Head of caudate nucleus (tissue), 42 donors: ENCODE measurements around the gene MUC4.
A peak's percentile ranks its signal among the peaks of the same experiment; 100 is the strongest.
"Not testable (repeated sequence)": the region's sequence is repeated elsewhere in the genome, so short reads cannot be mapped to it uniquely, and the experiment has no call there.

Source experiments
- DNase-seq, 42 donors: peaks; one replicate each; pipeline versions ENCODE4 v3.0.0 to v3.0.0-alpha.2; 2020 to 2021; ENCODE audit warnings: mixed read lengths in 7 of 42
- intact Hi-C: fragments of 100-400 bp; cut with DNase I; formaldehyde crosslinking; loops from one replicate; pipeline ENCODE4 v1.15.0; 2022

The MUC4 gene

GRCh38 chr3:195755391-195755790, 56.3 kb downstream of the MUC4 start:
- intact Hi-C loops, result no loop called here
- DNase-seq, result no peak

- intact Hi-C loops, result no loop called here
These were observed 56.8 kb downstream of the MUC4 start for GRCh38 chr3:195754906-195755305.

GRCh38 chr3:195754141-195754540, 57.6 kb downstream of the MUC4 start:
- DNase-seq, result no peak
- intact Hi-C loops, result no loop called here

More at GRCh38 chr3:195754906-195755305, 56.8 kb downstream of the MUC4 start:
- DNase-seq, result no peak

GRCh38 chr3:195753581-195753980, 58.1 kb downstream of the MUC4 start:
- intact Hi-C loops, result no loop called here
- no peak for DNase-seq

GRCh38 chr3:195752546-195753331, 59.0 kb downstream of the MUC4 start:
- DNase-seq, result no peak
- intact Hi-C loops, result no loop called here

GRCh38 chr3:195752066-195752465, 59.7 kb downstream of the MUC4 start:
- no peak for DNase-seq
- intact Hi-C loops, result no loop called here

- DNase-seq, result no peak
- intact Hi-C loops, result no loop called here
These were observed 60.2 kb downstream of the MUC4 start for GRCh38 chr3:195751560-195751959.

GRCh38 chr3:195750797-195751520, 60.8 kb downstream of the MUC4 start:
- intact Hi-C loops, result no loop called here

GRCh38 chr3:195749101-195749500, 62.6 kb downstream of the MUC4 start:
- intact Hi-C loops, DNase-seq: not testable (repeated sequence)

More at GRCh38 chr3:195750797-195751520, 60.8 kb downstream of the MUC4 start:
- no peak for DNase-seq

GRCh38 chr3:195748661-195749060, 63.1 kb downstream of the MUC4 start:
- DNase-seq, result no peak
- intact Hi-C loops, result no loop called here

- intact Hi-C loops, result no loop called here
- no peak for DNase-seq
These were observed 65.0 kb downstream of the MUC4 start for GRCh38 chr3:195746751-195747150.

- no peak for DNase-seq
- intact Hi-C loops, result no loop called here
These were observed 65.4 kb downstream of the MUC4 start for GRCh38 chr3:195746346-195746745.

- no peak for DNase-seq
- intact Hi-C loops, result no loop called here
These were observed 67.3 kb downstream of the MUC4 start for GRCh38 chr3:195744437-195744836.

GRCh38 chr3:195739561-195740111, 72.1 kb downstream of the MUC4 start:
- DNase-seq, result no peak
- intact Hi-C loops, result no loop called here

GRCh38 chr3:195738274-195739044, 73.3 kb downstream of the MUC4 start:
- intact Hi-C loops, result no loop called here
- no peak for DNase-seq

GRCh38 chr3:195737782-195738181, 73.9 kb downstream of the MUC4 start:
- intact Hi-C loops, result not testable (repeated sequence)
- peak in 1 of 42 donors; percentile 0 for DNase-seq

GRCh38 chr3:195736866-195737490, 74.8 kb downstream of the MUC4 start:
- intact Hi-C loops, result no loop called here
- peak in 1 of 42 donors; percentile 2 for DNase-seq

- DNase-seq, result no peak
- intact Hi-C loops, result no loop called here
These were observed 76.6 kb downstream of the MUC4 start for GRCh38 chr3:195735036-195735695.
